Neural progenitor cell (in vitro differentiated cells): ENCODE measurements around the gene SPDL1.

Experiments used
- EZH2 ChIP-seq: fragments of 200-600 bp; sonication (generic); IDR thresholded peaks from 2 replicates; pipeline ENCODE4 v1.6.1; 2017; ENCODE audit warnings: antibody characterized with exemption, mild to moderate bottlenecking, moderate library complexity
- TF ChIP-seq, protein P1 (sequence below): fragments of 200-600 bp; sonication (generic); IDR thresholded peaks from 2 replicates; pipeline ENCODE4 v1.5.1; 2017; ENCODE audit warnings: antibody characterized with exemption, mild to moderate bottlenecking

DNA sequence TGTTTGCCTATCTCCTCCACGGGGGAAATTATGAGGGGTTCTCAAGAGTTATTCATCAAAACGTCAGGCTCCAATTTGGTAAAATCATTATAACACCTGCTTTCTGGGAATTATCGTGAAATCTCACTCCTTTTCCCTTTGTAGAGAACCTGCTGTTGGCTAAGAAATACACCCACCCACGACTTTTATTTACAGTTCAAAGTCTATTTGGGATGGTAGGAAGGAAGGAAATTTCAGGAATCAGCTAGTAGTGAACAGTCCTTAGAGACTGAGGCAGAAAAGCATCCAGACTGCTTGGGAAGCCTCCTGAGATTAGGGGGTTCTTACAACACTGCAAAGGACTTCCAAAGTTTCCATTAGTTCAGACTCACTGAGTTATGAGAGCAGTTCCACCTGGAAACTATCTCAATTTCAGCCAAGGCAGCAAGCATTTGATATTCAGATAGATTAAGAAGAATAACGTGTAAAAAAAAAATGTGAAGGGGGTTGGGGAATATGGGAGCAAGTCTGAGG, 9.4 kb upstream of the SPDL1 start:
- TF ChIP-seq, protein P1, sequence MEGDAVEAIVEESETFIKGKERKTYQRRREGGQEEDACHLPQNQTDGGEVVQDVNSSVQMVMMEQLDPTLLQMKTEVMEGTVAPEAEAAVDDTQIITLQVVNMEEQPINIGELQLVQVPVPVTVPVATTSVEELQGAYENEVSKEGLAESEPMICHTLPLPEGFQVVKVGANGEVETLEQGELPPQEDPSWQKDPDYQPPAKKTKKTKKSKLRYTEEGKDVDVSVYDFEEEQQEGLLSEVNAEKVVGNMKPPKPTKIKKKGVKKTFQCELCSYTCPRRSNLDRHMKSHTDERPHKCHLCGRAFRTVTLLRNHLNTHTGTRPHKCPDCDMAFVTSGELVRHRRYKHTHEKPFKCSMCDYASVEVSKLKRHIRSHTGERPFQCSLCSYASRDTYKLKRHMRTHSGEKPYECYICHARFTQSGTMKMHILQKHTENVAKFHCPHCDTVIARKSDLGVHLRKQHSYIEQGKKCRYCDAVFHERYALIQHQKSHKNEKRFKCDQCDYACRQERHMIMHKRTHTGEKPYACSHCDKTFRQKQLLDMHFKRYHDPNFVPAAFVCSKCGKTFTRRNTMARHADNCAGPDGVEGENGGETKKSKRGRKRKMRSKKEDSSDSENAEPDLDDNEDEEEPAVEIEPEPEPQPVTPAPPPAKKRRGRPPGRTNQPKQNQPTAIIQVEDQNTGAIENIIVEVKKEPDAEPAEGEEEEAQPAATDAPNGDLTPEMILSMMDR: no peak
- no peak for TF ChIP-seq EZH2
